Left hindlimb (tissue), 1 donor: ENCODE measurements around the gene SLC12A8.

ENCODE experiments used
- DNase-seq: peaks from one replicate; pipeline ENCODE4 v3.0.0-alpha.2; 2018

Gene SLC12A8, protein sequence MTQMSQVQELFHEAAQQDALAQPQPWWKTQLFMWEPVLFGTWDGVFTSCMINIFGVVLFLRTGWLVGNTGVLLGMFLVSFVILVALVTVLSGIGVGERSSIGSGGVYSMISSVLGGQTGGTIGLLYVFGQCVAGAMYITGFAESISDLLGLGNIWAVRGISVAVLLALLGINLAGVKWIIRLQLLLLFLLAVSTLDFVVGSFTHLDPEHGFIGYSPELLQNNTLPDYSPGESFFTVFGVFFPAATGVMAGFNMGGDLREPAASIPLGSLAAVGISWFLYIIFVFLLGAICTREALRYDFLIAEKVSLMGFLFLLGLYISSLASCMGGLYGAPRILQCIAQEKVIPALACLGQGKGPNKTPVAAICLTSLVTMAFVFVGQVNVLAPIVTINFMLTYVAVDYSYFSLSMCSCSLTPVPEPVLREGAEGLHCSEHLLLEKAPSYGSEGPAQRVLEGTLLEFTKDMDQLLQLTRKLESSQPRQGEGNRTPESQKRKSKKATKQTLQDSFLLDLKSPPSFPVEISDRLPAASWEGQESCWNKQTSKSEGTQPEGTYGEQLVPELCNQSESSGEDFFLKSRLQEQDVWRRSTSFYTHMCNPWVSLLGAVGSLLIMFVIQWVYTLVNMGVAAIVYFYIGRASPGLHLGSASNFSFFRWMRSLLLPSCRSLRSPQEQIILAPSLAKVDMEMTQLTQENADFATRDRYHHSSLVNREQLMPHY

DNA sequence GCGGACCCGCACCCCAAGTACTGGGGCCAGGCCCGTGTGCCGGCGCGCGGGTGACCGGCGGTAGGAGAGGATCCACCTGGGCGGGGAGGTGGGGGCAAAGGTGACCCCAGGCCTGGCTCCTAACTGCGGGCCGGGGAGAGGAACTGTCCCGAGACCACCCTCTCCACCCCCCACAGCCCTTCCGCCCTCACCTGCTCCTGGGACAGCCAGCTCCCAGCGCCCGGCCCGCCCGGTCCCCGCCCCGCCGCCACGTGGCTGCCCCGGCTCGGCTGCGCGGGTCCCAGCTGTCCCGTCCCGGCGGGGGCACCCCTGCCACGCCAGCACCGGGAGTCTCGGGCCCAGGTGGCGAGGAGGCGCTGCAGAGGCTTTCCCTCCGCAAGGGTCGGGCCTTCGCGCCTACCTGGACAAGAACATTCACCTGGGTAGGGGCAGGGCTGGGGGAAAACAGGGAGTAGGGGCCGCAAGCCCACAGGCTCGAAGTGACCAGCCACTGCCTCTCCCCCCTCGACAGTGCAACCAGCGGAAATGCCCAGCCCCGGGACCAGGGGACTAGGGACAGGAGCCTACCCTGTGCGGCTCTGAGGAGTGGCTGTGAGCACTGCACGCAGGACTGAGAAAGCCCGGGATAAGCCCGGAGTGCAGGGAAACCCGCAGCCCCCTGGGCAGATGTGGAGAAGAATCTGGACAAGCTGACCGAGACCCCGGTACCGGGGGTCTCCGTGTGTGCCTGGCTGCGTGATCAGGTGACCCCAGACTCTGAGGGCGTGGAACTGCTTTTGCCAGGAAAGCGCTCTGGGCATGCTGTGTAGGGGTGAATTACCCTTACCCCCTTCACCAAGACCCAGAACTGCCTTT, at the start of gene SLC12A8:
TSS of gene SLC12A8 (minus strand) at position 240 of the 855 bp plus-strand sequence. CDS start 1,399 bp downstream, outside the sequence.
- no peak for DNase-seq

DNA sequence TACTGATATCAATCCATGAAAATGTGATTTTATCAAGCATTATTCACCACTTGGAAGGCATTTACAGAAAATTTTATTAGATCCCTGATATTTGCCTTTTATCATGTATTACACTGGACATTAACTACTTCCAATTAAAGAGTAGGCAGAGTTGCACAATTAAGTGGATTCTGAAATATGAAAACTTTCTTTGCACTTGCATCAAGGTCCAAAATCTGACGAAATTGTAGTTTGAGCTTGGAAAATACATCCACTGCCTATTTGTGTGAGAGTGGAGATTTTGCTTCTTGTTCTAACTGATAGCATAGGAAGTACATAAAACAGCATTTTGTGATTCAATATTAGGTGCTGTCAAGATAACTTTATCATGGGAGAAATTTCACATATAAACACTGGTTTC, 49.6 kb upstream of the SLC12A8 start:
- DNase-seq = no peak

DNA sequence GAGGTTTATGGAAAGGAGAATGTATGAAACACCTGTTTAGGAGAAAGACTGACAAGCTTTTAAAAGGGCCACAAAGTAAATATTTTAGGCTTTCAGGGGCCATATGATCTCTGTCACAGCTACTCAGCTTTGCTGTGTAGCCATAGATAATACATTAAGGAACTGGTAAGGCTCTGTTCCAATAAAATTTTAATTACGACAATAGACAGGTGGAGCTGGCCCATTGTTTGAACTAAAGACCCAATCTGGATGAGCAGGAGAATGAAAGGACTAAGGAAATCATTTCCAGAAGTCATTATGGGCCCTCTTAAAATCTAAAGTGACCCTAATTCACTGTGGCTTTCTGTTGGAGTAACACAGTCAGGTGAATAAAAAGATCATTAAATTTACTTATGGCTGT, 48.5 kb upstream of the SLC12A8 start:
- no peak for DNase-seq

DNA sequence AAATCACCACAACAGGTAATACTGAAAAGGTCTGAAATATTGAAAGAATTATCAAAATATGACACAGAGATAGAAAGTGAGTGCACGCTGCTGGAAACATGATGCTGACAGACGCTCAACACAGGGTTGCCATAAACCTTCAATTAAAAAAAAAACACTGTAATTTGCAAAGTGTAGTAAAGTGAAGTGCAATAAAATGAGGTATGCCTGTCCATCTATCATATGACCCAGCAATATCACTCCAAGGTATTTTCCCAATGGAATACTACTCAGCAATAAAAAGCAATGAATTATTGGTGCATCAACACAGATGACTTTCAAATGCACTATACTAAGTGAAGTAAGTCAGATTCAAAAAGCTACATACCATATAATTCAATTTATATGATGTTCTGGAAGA, 47.6 kb upstream of the SLC12A8 start:
- no peak for DNase-seq

DNA sequence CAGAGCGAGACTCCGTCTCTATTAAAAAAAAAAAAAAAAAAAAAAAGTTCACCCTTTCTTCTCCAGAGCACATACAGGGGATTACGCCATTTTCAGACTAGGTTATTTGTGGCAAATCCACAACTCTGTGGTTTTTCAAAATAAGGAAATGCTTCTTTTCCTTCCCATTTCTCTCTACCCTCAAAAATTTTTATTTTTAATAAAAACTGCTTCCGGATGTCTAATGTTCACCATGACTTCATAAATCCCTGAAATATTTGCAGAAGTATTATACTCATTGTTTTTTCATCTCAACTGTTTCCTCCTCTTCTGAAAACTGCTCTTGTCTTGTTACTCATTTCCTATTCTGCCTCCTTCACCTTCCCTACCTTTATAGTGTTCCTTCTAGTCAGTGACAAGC, 45.0 kb upstream of the SLC12A8 start:
- no peak for DNase-seq

DNA sequence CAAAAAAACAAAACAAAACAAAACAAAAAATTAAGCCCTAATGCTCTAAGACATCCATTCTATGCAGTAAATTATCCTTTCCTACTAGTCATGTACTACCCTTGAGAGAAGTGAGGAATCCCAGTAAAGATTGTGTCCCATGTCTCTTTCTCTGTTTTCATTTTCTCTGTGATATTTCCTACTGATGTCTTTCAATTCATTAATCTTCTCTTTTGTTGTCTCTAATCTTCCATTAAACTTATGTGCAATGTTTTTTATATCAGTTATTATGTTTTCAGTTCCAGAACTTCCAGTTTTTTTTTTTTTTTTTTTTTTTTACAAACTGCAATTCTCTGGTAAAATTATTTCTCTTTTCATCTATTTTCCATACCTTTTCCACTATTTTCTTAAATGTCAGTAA, 44.1 kb upstream of the SLC12A8 start:
- DNase-seq = no peak

DNA sequence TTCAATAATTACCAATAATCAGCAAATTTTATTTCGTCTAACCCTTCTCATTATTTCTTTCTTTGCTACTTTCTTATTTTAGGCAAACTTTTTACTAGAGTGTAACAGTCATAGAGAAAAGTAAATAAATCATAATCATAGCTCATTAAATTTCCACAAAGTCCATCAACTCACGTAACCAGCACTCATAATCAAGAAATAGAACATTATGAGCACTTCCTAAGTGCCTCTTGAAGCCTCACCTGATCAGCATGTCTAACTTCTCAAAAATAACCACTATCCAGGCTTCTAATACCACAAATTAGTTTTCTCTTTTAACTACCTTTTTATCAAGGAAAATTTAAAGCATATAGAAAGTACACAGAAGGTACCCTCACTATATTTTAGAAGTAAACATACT, 38.4 kb upstream of the SLC12A8 start:
- DNase-seq = no peak

DNA sequence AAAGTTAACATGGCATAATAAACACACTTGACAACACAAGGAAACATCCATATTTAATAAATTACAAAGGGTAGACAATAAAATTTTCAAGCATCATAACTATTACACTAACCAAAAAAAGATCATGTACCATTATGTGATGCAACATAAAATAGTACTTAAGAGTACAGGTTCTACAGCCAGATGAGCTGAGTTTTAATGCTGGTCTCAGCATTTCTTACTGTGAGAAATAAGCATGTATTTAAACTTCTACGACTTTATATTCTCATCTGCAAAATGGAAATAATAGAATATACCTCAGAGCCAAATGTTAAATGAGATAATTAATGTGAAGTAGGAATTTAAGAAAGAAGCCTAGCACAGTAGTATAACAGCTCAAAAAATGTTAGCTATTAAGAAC, 33.7 kb upstream of the SLC12A8 start:
- no peak for DNase-seq

DNA sequence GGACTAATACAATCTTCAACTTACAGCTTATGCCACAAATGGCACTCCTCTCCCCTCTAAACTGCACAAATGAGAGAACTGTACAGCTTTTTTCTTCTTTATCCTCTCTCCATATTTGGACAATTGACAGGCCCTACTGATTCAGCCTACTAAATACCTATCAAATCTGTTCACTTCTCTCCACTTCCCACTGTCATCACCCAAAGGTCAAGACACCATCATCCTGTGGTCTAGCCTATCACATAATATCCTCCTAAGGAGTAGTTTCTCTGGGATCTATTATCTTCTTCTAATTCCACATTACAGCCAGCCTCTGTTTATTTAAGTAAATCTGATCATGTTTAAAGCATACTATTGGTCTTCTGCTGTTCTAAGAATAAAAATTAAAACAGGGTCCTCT, 33.0 kb upstream of the SLC12A8 start:
- DNase-seq = no peak

DNA sequence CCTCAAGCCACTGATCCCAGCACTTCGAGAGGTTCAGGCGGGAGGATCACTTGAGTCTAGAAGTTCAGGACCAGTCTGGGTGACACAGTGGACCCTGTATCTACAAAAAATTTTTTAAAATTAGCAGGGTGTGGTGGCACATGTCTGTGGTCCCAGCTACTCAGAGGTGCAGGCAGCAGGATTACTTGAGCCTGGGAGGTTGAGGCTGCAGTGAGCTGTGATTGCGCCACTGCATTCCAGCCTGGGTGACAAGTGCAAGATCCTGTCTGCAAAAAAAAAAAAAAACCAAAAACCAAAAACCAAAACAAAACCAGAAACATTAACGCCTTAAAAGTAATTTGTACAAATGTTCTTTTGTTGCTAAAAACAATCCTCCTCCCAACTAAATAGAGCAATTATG, 27.9 kb upstream of the SLC12A8 start:
- DNase-seq = no peak

DNA sequence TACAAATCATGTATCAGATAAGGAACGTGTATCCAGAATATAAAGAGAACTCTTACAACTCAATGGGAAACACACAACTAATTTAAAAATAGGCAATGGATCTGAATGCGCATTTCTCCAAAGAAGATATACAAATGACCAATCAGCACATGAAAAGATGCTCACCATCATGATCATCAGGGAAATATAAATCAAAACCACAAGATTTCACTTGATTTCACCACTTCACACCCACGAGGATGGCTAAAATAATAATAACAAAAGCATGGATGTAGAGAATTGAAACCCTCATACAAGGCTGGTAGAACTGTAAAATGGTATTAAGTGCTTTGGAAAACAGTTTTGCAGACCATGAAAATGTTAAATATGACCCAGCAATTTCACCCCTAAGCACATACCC, 26.7 kb upstream of the SLC12A8 start:
- no peak for DNase-seq

DNA sequence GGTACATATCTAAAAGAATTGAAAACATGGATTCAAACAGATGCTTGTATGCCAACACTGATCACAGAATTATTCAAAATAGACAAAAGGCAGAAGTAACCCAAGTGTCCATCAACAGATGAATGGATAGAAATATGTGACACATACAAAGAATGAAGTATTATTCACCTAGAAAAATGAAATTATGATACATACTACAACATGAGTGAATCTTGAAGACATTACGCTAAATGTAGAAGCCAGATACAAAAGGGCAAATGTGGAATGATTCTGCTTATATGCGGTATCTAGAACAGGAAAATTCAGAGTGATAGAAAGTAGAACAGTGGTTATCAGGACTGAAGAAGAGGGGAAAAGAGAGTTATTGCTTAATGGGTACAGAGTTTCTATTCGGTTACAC, 26.2 kb upstream of the SLC12A8 start:
- DNase-seq = no peak

DNA sequence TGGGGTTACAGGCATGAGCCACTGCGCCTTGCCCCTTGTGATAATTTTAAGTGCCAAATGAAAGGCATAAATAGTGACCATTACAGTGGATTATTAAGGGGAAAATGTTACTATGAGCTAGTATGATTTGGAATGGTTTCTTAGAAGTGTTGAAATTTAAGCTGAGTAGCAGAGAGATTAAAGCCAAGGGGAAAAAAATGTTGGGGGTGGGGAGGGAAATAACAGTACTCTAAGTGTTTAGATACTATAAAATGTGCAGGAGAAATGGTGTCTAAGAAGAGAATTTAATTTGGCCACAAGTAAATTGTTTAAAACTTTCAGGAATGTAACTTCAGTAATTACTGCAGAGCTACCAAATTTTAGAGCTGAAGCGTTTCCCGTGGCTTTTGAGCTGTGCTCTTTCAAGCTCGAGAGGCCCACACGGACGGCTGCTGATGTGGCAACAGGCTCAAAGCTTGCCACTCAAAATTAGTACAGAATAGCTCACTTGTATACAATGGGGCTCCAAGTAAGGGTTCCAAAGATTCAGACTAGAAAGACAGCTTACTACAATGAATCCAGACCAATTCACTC, 23.9 kb upstream of the SLC12A8 start:
- no peak for DNase-seq

DNA sequence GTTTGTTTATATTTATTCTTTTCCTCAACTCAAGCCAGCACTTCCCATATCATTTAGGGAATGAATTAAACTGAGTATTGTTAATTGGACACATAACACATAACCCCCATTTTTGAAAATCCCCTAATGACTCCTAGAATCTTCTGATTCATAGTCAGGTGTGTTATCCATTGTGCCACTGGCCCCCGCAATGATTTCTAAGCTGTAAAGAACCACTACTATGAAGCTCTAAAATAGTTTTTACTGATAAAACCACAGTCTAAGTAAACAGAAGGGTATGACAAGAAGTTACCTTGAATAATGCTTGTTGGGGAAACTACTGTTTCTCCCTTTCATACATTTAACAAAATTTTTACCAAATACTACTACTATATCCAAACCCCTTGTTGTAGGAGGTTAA, 22.3 kb upstream of the SLC12A8 start:
- no peak for DNase-seq

DNA sequence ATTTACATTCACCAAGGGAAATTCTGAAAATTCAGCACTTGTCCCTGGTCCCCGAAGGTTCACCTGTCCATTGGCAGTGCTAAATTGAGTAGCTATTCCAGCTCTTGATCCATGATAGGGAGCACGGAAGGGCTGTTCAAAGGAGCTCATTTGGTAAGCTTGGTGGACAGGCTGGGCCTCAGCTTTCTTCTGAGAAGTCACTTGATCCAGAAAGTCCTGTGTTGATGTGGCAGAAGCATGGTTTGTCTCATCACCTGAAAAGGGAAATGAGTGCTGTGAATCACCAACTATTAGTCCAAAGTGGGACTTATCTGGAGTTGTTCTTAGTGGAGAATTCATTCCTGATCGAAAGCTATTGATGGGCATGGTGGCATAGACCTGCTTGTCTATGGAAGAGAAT, 19.9 kb upstream of the SLC12A8 start:
- DNase-seq = no peak

DNA sequence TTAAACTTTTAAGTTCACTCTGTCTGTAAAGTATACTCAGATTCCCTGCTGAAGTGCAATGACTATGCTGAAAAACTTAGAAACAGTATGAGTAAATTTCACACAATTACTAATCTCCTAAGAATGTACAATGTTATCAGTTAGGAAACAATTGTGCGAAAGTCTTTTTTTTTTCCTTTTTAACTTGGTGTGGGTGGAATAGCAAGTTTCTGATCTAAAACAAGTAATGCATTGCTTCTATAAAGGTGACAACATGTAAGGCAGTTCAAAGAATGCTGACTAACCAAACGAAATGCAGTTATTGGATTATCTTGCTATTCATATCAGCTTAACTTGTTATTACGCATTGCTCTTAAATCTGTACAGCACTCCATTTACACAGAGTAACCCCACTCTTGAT, 19.3 kb upstream of the SLC12A8 start:
- no peak for DNase-seq

DNA sequence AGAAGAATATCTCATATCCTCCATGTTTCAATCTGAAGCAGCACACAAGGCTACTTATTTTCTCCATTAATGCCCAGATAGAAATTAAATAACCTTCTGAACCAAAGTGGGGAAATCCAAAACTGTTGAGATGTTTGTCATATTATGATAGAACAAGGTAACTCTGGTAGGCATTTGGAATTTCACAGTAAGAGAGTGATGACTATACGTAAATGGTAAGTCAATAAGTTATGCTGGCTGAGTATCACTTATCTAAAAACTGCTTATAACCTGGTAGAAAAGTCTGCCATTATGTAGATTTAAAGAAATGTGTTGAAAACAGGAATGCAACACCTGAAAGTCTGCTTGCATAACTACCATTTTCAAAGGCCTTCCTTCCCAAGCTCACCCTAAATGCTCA, 17.2 kb upstream of the SLC12A8 start:
- no peak for DNase-seq

DNA sequence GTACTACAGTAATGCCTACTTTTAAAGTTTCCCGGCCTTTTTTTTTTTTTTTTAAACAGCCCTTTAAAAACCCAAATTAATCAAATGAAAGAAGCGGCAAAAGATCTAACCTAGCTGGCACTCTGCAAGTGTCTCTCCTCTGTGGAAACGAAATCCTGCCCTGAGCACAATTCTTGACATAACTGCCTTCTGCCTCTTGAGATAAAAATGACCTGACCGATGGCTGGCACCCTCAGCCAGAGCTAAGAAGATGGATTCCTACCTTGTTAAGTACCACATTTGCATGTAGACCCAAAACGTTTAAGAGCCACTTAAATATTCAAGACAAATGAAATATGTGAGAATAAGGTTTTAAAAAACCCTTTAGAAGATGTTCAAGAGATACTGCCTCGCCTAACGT, 16.6 kb upstream of the SLC12A8 start:
- no peak for DNase-seq

DNA sequence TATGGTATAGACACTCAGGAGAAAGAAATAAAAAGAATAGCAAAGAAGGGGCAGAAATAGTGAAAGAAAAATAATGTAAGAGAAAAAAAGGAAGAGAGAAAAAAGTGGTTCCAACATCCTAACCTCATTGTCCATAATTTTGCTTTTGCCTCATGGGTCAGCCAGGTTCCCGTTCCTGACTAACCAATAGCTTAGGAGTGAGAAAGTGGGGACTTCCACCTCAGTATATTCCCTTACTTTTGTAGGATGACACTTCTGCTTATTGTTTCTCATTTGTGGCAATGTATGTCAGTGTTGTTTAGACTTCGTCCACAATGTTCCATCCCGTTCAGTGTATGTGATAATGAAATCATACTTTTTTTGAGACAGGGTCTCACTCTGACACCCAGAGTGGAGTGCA, 9.3 kb upstream of the SLC12A8 start:
- no peak for DNase-seq

DNA sequence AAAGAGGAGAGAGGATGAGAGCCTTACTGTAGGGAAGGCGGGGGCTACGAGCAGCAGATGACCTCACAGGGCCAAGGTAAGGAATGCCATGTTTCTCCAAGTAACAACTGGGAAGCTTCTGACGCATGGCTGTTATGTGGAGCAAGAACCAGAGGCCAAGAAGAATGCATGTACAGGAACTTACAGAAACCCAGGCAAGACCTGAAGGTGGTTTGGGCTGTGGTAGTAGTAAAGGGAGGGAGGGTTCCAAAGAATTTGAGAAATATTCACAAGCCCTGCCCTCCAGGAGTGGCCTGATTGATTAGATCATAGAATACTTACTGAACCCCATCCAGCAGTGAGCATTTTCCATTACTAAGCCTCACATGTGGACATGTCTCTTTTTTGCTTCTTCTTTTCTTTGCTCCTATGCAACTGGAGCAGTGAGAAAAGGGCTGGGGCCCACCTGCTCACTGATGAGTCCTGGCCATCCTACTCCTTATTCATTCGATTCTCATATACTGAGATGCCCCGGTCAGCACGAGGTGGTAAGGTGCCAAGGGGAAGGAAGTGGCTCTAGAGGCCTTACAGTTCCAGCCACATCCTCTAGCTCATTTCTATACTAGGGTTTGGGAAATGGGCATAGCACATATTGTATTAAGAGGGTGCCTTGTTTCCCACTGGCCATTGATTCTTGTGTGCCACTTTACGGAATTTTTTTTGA, 8.3 kb upstream of the SLC12A8 start:
- no peak for DNase-seq

DNA sequence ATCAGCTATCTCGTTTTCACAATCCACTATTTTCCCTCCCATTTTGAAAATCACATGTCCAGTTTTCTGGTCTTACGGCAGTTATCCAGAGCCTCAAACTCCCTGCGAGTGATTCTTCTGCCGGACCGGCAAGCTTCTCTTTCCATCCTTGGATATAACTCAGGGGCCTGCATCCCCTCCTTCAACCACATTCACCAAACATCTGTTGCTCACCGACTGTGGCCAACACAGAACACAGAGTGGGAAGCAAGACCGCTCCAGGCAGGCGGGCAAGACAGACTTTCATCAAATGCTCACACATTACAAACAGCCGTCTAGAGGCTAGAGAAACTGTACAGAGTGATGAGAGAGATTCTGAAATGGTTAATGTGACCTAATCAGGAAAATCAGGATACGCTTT, 7.6 kb upstream of the SLC12A8 start:
- DNase-seq = no peak

DNA sequence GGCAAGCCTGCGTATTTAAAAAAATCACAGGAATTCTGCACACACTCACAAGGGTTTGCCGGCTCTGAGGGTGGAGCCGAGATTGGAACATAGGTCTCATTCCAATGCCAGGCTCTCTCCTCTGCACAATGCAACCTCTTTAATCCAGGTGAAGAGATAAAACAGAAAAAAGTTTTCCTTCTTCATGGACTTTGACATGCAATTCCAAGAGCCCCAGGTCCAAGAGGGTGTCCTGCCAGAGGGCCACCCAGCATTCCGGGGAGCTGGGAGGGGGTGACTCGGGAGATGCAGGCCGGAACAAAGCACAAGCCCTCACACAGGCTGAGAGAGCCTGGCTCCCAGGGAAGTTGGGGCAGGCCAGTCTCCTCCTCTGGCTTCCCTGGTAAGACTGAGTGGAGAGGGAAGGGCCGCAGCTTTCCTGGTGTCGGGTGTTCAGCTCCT, 6.7 kb upstream of the SLC12A8 start:
- no peak for DNase-seq

DNA sequence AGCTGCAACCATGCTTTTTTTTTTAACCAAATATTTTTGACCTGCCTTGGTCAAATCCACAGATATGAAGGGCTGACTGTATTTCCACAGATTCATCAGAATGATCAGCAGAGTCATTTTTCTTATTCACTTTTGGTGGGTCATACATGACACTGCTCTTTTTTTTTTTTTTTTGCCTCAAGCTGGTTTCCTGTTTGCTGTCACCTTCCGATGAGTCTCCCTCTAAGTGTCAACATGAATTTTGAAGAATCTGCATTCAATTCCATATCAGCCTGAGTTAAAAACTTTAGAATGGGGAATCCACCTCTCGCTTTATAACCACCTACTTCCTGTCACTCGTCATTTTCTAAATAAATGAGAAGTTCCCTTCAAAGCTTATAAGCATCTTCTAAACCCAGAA, 2.2 kb upstream of the SLC12A8 start:
- DNase-seq = no peak
